Neuron (in vitro differentiated cells): Measurements from ENCODE around the gene RGS17.

Experiments
- H2AFZ ChIP-seq: one replicate; pipeline ENCODE4 v1.6.1; 2013; ENCODE audit warnings: low read depth, mild to moderate bottlenecking, inconsistent platforms, low read length, moderate library complexity
- H3K27me3 ChIP-seq: one replicate; pipeline ENCODE4 v1.6.1; 2013; ENCODE audit warnings: low read length; ENCODE audit not compliant: insufficient read depth
- H3K36me3 ChIP-seq: one replicate; pipeline ENCODE4 v1.6.1; 2013; ENCODE audit warnings: low read length; ENCODE audit not compliant: insufficient read depth
- H3K4me1 ChIP-seq: one replicate; pipeline ENCODE4 v1.6.1; 2013; ENCODE audit warnings: low read length; ENCODE audit not compliant: insufficient read depth
- H3K4me3 ChIP-seq: 2 replicates; pipeline ENCODE4 v1.5.1; 2013; ENCODE audit warnings: mild to moderate bottlenecking, low read length, moderate library complexity
- H3K9me3 ChIP-seq: one replicate; pipeline ENCODE4 v1.6.1; 2013; ENCODE audit warnings: low read length

RGS17 gene

DNA sequence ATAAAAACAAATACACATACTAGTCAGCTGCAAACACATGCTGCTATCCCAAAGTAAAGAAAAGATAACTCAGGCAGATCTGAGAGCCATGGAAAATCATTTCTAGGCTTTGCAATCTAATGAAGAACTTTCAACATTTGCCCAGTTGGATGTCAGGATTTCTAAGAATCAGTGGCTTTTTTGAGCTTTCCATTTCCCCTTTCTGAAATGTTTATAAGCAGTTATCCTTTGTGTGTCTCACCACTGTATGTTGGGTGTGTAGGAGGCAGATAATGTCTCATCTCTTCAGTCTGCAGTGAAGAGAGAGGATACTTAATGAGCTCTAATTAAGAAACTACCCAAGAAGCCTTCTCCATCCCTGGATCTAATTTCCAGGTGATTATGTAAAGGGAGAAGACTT lies 43.6 kb downstream of the RGS17 start:
- Histone ChIP-seq H3K36me3 (no peaks in the 10 kb centered on the region), H3K27me3 (no peaks in the 10 kb centered on the region), H3K4me3 (no peak overlapping the region), H2AFZ (no peak overlapping the region), H3K4me1 (peaks cover 2% of the 10 kb centered on the region), H3K9me3 (no peaks in the 10 kb centered on the region)

DNA sequence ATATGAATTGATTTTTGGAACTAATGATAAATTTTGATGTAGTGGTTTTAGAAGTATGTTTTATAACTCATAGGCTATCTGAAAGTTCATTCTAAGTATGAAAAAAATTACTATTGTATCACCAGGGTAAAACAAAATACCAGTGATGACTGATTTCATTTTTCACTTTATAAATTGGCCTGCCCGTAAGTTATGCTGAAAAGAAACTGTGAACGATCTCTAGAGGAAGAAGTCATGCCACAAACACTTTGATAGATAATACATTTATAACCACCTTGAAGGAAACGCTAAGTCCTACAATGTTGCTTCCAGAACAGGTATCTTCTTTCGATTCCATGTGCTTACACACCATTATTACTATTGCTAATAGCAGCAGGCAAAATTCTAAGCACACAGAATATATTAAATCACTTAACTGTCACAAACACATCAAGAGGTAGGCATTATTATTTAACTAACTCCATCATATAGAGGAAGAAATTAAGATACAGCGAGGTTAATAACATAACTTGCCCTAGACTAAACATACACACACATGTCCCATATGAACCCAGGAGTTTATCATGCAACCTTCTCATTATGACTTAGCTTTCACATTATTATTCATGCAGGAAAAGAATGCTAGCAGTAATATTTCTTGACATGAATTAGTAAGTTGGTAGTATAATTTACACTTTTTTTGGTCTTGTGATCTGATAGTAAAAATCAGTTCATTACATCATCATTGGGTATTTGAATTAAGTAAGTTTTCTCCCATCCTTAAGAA lies 44.7 kb downstream of the RGS17 start:
- no peak overlapping the region for H2AFZ ChIP-seq
- no peaks in the 10 kb centered on the region for H3K4me1 ChIP-seq
- no peaks in the 10 kb centered on the region for H3K27me3 ChIP-seq
- H3K9me3 ChIP-seq, result no peaks in the 10 kb centered on the region
- H3K4me3 ChIP-seq, result no peak overlapping the region
- H3K36me3 ChIP-seq, result no peaks in the 10 kb centered on the region

GRCh38 chr6:153085239-153085638 lies 45.8 kb downstream of the RGS17 start:
- Histone ChIP-seq H3K4me3 (no peak overlapping the region), H3K36me3 (no peaks in the 10 kb centered on the region), H3K9me3 (no peaks in the 10 kb centered on the region), H2AFZ (no peak overlapping the region), H3K27me3 (no peaks in the 10 kb centered on the region), H3K4me1 (no peaks in the 10 kb centered on the region)

DNA sequence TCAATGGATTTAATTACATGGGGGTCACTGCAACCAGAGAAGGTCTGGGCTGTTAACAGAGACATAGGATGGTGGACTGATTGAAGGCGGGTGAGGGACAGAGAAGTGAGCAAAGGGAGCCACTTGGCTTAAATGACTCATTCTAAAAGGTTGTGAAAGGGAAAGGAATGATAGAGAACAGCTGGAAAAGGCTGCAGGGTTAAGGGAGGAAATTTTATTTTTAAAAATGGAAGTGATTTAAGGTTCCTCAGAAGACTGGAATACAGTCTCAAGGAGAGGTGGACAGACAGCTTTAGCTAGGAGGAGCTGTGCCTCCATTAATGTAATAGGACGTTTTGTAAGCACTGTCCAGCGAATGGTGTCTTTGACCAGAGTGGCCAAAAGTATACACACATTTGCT lies 46.7 kb downstream of the RGS17 start:
- H3K36me3 ChIP-seq, result no peaks in the 10 kb centered on the region
- no peaks in the 10 kb centered on the region for H3K27me3 ChIP-seq
- H2AFZ ChIP-seq, result no peak overlapping the region
- H3K4me3 ChIP-seq, result no peak overlapping the region
- H3K9me3 ChIP-seq, result no peaks in the 10 kb centered on the region
- H3K4me1 ChIP-seq, result no peaks in the 10 kb centered on the region

- H3K27me3 ChIP-seq, result no peaks in the 10 kb centered on the region
- no peak overlapping the region for H2AFZ ChIP-seq
- H3K4me1 ChIP-seq, result no peaks in the 10 kb centered on the region
- H3K9me3 ChIP-seq, result no peaks in the 10 kb centered on the region
- H3K4me3 ChIP-seq, result no peak overlapping the region
- H3K36me3 ChIP-seq, result no peaks in the 10 kb centered on the region
These were observed 47.2 kb downstream of the RGS17 start for GRCh38 chr6:153083869-153084268.

- H3K9me3 ChIP-seq, result no peaks in the 10 kb centered on the region
- no peaks in the 10 kb centered on the region for H3K27me3 ChIP-seq
- no peaks in the 10 kb centered on the region for H3K36me3 ChIP-seq
- H2AFZ ChIP-seq, result no peak overlapping the region
- H3K4me3 ChIP-seq, result no peak overlapping the region
- H3K4me1 ChIP-seq, result no peaks in the 10 kb centered on the region
These were observed 49.2 kb downstream of the RGS17 start for GRCh38 chr6:153081914-153082313.

GRCh38 chr6:153076431-153076830 lies 54.7 kb downstream of the RGS17 start:
- H3K36me3 ChIP-seq, result no peaks in the 10 kb centered on the region
- no peaks in the 10 kb centered on the region for H3K4me1 ChIP-seq
- H3K4me3 ChIP-seq, result no peak overlapping the region
- H3K27me3 ChIP-seq, result no peaks in the 10 kb centered on the region
- no peaks in the 10 kb centered on the region for H3K9me3 ChIP-seq
- H2AFZ ChIP-seq, result no peak overlapping the region

GRCh38 chr6:153074761-153075160 lies 56.3 kb downstream of the RGS17 start:
- Histone ChIP-seq H3K9me3 (no peaks in the 10 kb centered on the region), H3K27me3 (no peaks in the 10 kb centered on the region), H3K4me3 (no peak overlapping the region)

DNA sequence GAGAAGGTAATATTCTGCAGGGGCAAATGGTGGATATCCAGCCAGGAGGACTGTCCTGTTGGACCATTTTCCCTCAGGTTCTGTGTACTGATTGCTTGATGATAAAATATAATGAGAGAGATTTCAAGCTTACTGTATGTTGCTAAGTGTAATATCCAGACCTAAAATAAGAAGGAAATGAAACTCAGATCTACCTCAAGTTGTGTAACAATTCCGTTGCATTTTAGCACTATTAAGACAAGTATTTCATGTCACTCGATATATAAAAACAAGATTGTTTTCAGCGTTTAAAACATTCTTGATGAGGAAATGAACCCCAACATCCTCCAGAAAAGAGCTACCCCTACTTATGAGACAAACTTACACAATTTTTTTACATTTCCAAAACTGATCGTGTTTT lies 57.2 kb downstream of the RGS17 start:
- no peaks in the 10 kb centered on the region for H3K4me1 ChIP-seq
- H3K4me3 ChIP-seq, result no peak overlapping the region
- no peaks in the 10 kb centered on the region for H3K36me3 ChIP-seq
- no peaks in the 10 kb centered on the region for H3K27me3 ChIP-seq
- H3K9me3 ChIP-seq, result no peaks in the 10 kb centered on the region
- H2AFZ ChIP-seq, result no peak overlapping the region

More at GRCh38 chr6:153074761-153075160, 56.3 kb downstream of the RGS17 start:
- H3K36me3 ChIP-seq, result no peaks in the 10 kb centered on the region
- H2AFZ ChIP-seq, result no peak overlapping the region
- H3K4me1 ChIP-seq, result no peaks in the 10 kb centered on the region

GRCh38 chr6:153070756-153071155 lies 60.3 kb downstream of the RGS17 start:
- Histone ChIP-seq H3K27me3 (no peaks in the 10 kb centered on the region), H3K4me3 (no peak overlapping the region), H3K4me1 (no peaks in the 10 kb centered on the region), H2AFZ (no peak overlapping the region), H3K36me3 (no peaks in the 10 kb centered on the region), H3K9me3 (no peaks in the 10 kb centered on the region)

DNA sequence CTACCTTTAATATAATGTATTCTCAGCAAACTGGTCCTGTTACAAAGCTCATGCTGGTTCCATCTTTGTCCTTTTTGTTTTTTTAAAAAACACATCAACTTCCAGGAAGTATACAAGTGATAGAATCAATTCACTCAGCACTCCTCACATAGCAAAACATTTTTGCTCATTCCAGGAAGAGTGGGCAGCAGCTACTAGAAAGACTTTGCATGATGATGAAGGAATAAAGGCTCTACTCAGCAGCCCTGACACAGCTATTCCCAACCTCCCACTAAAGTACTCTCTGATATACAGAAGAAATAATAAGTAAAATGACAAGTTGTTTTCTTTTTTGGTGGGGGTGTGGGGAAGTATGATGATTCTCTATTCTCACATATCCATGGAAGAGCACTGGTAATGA lies 61.2 kb downstream of the RGS17 start:
- Histone ChIP-seq H3K4me3 (no peak overlapping the region), H3K4me1 (no peaks in the 10 kb centered on the region), H3K27me3 (no peaks in the 10 kb centered on the region), H2AFZ (no peak overlapping the region), H3K9me3 (no peaks in the 10 kb centered on the region), H3K36me3 (no peaks in the 10 kb centered on the region)

- Histone ChIP-seq H3K4me1 (peaks cover under 1% of the 10 kb centered on the region), H2AFZ (no peak overlapping the region), H3K27me3 (no peaks in the 10 kb centered on the region), H3K36me3 (no peaks in the 10 kb centered on the region), H3K9me3 (peaks cover 3% of the 10 kb centered on the region), H3K4me3 (no peak overlapping the region)
These were observed 65.9 kb downstream of the RGS17 start for GRCh38 chr6:153065222-153065621.

DNA sequence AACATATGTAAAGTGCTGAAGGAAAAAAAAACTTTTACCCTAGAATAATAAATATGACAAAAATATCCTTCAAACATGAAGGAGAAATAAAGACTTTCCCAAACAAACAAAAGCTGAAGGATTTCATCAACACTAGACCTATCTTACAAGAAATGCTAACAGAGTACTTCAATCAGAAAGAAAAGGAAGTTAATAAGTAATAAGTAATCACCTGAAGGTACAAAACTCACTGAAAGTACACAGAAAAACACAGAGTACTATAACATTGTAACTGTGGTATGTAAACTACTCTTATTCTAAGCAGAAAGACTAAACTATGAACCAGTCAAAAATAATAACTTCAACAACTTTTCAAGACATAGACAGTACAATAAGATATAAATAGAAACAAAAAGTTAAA lies 67.1 kb downstream of the RGS17 start:
- H3K4me1 ChIP-seq, result peaks cover 13% of the 10 kb centered on the region

DNA sequence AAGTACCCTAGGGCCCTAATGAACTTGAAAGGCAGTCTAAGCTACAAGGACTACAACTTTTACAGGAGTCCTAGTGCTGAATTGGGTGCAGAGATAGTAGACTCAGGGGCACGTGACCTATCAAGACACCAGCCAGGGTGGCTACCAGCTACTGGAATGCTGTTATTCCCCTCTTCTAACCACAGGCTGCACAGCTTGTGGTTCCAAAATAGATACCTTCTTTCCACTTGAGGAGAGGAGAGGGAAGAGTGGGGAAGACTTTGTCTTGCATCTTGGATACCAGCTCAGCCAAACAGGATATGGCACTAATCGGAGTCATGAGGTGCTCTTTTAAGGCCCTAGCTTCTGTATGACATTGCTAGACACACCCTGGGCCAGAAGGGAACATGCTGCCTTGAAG lies 68.6 kb downstream of the RGS17 start:
- Histone ChIP-seq H3K27me3 (no peaks in the 10 kb centered on the region), H3K9me3 (peaks cover 3% of the 10 kb centered on the region), H3K36me3 (no peaks in the 10 kb centered on the region), H3K4me1 (peaks cover 23% of the 10 kb centered on the region), H2AFZ (no peak overlapping the region), H3K4me3 (no peak overlapping the region)

More for the DNA sequence above, 67.1 kb downstream of the RGS17 start:
- Histone ChIP-seq H3K9me3 (peaks cover 3% of the 10 kb centered on the region), H3K27me3 (no peaks in the 10 kb centered on the region), H3K36me3 (no peaks in the 10 kb centered on the region), H3K4me3 (no peak overlapping the region), H2AFZ (no peak overlapping the region)
